GM23338 (cell line): ENCODE measurements around the gene HBB. TPM values are rescaled to one million over a fixed set of nuclear protein-coding genes. Genes with fewer than 3 reads are reported as not detected.

Source experiments
- ATAC-seq: fragments of 200-7000 bp; cut with Tn5 transposase; 3 replicates; pipeline ENCODE4 v1.9.1; 2020
- DNase-seq: peaks from one replicate; pipeline ENCODE4 v3.0.0-alpha.2; 2015; ENCODE audit warnings: low spot score
- H2AFZ ChIP-seq: fragments of 200-600 bp; sonication (generic); 2 replicates; pipeline ENCODE4 v1.8.0; 2016; ENCODE audit warnings: antibody characterized with exemption, mild to moderate bottlenecking, moderate library complexity
- H3F3A ChIP-seq: fragments of 200-600 bp; sonication (generic); replicated peaks from 2 replicates; pipeline ENCODE4 v1.8.0; 2017; ENCODE audit warnings: antibody characterized with exemption, mixed run types, low read depth
- H3K27ac ChIP-seq: fragments of 200-600 bp; sonication (generic); 2 replicates; pipeline ENCODE4 v1.6.1; 2016; ENCODE audit warnings: low read depth
- H3K27me3 ChIP-seq: fragments of 200-600 bp; sonication (generic); 2 replicates; pipeline ENCODE4 v1.8.0; 2016; ENCODE audit warnings: mild to moderate bottlenecking, mixed run types, moderate library complexity; ENCODE audit not compliant: insufficient read depth
- H3K36me3 ChIP-seq: fragments of 200-600 bp; sonication (generic); 2 replicates; pipeline ENCODE4 v1.8.0; 2016; ENCODE audit warnings: mild to moderate bottlenecking; ENCODE audit not compliant: insufficient read depth
- H3K4me1 ChIP-seq: fragments of 200-600 bp; sonication (generic); 2 replicates; pipeline ENCODE4 v1.8.0; 2016; ENCODE audit warnings: mild to moderate bottlenecking, moderate library complexity; ENCODE audit not compliant: insufficient read depth
- H3K4me2 ChIP-seq: fragments of 200-600 bp; sonication (generic); 2 replicates; pipeline ENCODE4 v1.7.1; 2017; ENCODE audit warnings: mixed run types
- H3K4me3 ChIP-seq: fragments of 200-600 bp; sonication (generic); 2 replicates; pipeline ENCODE4 v1.6.1; 2016; ENCODE audit warnings: mixed run types
- H3K79me2 ChIP-seq: fragments of 200-600 bp; sonication (generic); replicated peaks from 2 replicates; pipeline ENCODE4 v1.8.0; 2017; ENCODE audit warnings: mild to moderate bottlenecking; ENCODE audit not compliant: insufficient read depth
- H3K9me2 ChIP-seq: fragments of 200-600 bp; sonication (generic); 2 replicates; pipeline ENCODE4 v1.8.0; 2017; ENCODE audit not compliant: insufficient read depth
- H4K20me1 ChIP-seq: fragments of 200-600 bp; sonication (generic); replicated peaks from 2 replicates; pipeline ENCODE4 v1.8.0; 2017; ENCODE audit warnings: mild to moderate bottlenecking; ENCODE audit not compliant: insufficient read depth
- H3K27ac Mint-ChIP-seq: 2 replicates; pipeline ENCODE4 v1.8.0; 2020; ENCODE audit warnings: inconsistent platforms, mild to moderate bottlenecking, moderate library complexity, mixed read lengths
- H3K27me3 Mint-ChIP-seq: 3 replicates; pipeline ENCODE4 v1.8.0; 2022; ENCODE audit warnings: low read depth, mild to moderate bottlenecking, moderate library complexity, mixed read lengths, inconsistent platforms; ENCODE audit not compliant: insufficient read depth, poor library complexity
- H3K36me3 Mint-ChIP-seq: 3 replicates; pipeline ENCODE4 v1.8.0; 2021; ENCODE audit warnings: low read depth, mild to moderate bottlenecking, inconsistent platforms, moderate library complexity, mixed read lengths
- H3K4me1 Mint-ChIP-seq: 3 replicates; pipeline ENCODE4 v1.8.0; 2020; ENCODE audit warnings: mild to moderate bottlenecking, inconsistent platforms, mixed read lengths
- H3K4me3 Mint-ChIP-seq: 3 replicates; pipeline ENCODE4 v1.8.0; 2021; ENCODE audit warnings: moderate library complexity, mild to moderate bottlenecking, inconsistent platforms, mixed read lengths
- H3K9me3 Mint-ChIP-seq: 3 replicates; pipeline ENCODE4 v1.8.0; 2020; ENCODE audit warnings: moderate library complexity, mild to moderate bottlenecking, inconsistent platforms, mixed read lengths
- CREB1 ChIP-seq: fragments of 250-450 bp; sonication (Bioruptor Pico); IDR thresholded peaks from 2 replicates; pipeline ENCODE4 v1.5.0; 2020; ENCODE audit warnings: low read depth, mild to moderate bottlenecking, moderate library complexity
- EZH2 ChIP-seq: fragments of 200-600 bp; sonication (generic); IDR thresholded peaks from one replicate; pipeline ENCODE4 v1.8.0; 2017; ENCODE audit warnings: antibody characterized with exemption, mild to moderate bottlenecking, low read depth; ENCODE audit not compliant: unreplicated experiment
- EZH2phosphoT487 ChIP-seq: fragments of 200-600 bp; sonication (generic); IDR thresholded peaks from one replicate; pipeline ENCODE4 v1.8.1; 2018; ENCODE audit warnings: antibody characterized with exemption; ENCODE audit not compliant: unreplicated experiment
- JUNB ChIP-seq: IDR thresholded peaks from one replicate; pipeline ENCODE4 v1.6.1; 2016; ENCODE audit warnings: antibody characterized with exemption; ENCODE audit not compliant: unreplicated experiment
- NANOG ChIP-seq: IDR thresholded peaks from 2 replicates; pipeline ENCODE4 v1.6.1; 2016; ENCODE audit warnings: antibody characterized with exemption, borderline replicate concordance
- POLR2AphosphoS5 ChIP-seq: IDR thresholded peaks from 2 replicates; pipeline ENCODE4 v1.6.1; 2016; ENCODE audit warnings: antibody characterized with exemption, low read depth
- REST ChIP-seq: IDR thresholded peaks from one replicate; pipeline ENCODE4 v1.6.1; 2018; ENCODE audit warnings: antibody characterized with exemption; ENCODE audit not compliant: unreplicated experiment
- STAT1 ChIP-seq: IDR thresholded peaks from one replicate; pipeline ENCODE4 v1.6.1; 2016; ENCODE audit warnings: antibody characterized with exemption; ENCODE audit not compliant: unreplicated experiment
- ZNF114 ChIP-seq: fragments of 250-450 bp; sonication (Bioruptor Pico); IDR thresholded peaks from 2 replicates; pipeline ENCODE4 v1.5.0; 2020; ENCODE audit warnings: mild to moderate bottlenecking, moderate library complexity
- ZNF331 ChIP-seq: fragments of 250-450 bp; sonication (Bioruptor Pico); IDR thresholded peaks from 2 replicates; pipeline ENCODE4 v1.5.0; 2020; ENCODE audit warnings: low read depth, mild to moderate bottlenecking, moderate library complexity
- ZNF462 ChIP-seq: fragments of 250-450 bp; sonication (Bioruptor Pico); IDR thresholded peaks from 2 replicates; pipeline ENCODE4 v1.5.0; 2020; ENCODE audit warnings: mild to moderate bottlenecking, moderate library complexity
- polyA plus RNA-seq: library from polyadenylated mRNA; unstranded; fragments of >200 nt; fragmentation: Nextera tagmentation; extraction: Ambion mirVana; gene quantifications from 2 replicates; pipeline ENCODE4 v1.2.1, GENCODE V29; 2016
- total RNA-seq: library from RNA; depleted of rRNA; stranded (reverse); fragments of >200 nt; shearing (Covaris generic); gene quantifications from 2 replicates; pipeline ENCODE4 v1.2.3, GENCODE V29; 2014
- TF ChIP-seq, protein P1 (sequence below): IDR thresholded peaks from 2 replicates; pipeline ENCODE4 v1.6.1; 2016; ENCODE audit warnings: antibody characterized with exemption
- TF ChIP-seq, protein P2 (sequence below), 2 experiments: fragments of 200-600 bp in 1 of 2; sonication (generic) in 1 of 2; conservative IDR thresholded peaks; 2 replicates each; pipeline versions ENCODE4 v1.5.1 to v1.6.1; 2016 to 2017; ENCODE audit warnings: antibody characterized with exemption in 2 of 2, low read depth in 2 of 2, mild to moderate bottlenecking in 2 of 2, moderate library complexity in 1 of 2

The HBB gene
- total and polyA plus RNA-seq, 2 experiments from 2014 or later: not detected

DNA sequence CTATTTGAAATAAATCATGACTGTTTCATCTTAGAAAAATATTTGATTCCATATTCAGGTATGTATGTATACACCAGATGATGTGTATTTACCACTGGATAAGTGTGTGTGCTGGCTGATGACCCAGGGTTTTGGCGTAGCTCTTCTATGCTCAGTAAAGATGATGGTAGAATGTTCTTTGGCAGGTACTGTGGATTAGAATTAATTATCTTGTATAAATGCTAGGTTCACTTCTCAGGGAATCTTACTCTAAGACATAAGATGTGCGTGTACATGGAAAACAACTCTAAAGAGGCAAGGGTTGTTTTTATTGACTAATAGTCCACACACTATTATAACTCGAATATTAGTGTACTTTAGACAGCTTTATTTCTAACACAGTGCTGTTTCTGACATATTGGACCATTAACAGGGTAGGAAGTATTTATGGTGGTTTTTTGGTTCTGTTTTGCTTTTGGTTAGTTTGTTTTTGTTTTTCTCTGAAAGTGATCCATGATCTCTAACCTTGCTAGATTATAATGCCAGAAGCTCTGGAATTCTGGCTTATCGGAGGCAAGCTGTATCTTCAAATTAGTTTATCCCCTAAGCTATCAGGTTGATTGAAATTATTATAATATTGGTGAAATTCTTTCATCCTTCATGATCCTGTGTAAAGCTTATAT, 23.8 kb upstream of the HBB start:
- H3K4me3 ChIP-seq: no peak overlapping the region
- DNase-seq: no peak
- H3K36me3 Mint-ChIP-seq: no peaks in the 10 kb centered on the region
- no peak overlapping the region for H3K4me2 ChIP-seq
- H3K4me1 ChIP-seq: no peaks in the 10 kb centered on the region
- ATAC-seq: no peak
- H3K4me3 Mint-ChIP-seq: no peak overlapping the region
- peaks cover 3% of the 10 kb centered on the region; the same call in 1 of the 2 replicates for H3K27me3 ChIP-seq
- no peaks in the 10 kb centered on the region for H3K4me1 Mint-ChIP-seq
- TF ChIP-seq, protein P1, sequence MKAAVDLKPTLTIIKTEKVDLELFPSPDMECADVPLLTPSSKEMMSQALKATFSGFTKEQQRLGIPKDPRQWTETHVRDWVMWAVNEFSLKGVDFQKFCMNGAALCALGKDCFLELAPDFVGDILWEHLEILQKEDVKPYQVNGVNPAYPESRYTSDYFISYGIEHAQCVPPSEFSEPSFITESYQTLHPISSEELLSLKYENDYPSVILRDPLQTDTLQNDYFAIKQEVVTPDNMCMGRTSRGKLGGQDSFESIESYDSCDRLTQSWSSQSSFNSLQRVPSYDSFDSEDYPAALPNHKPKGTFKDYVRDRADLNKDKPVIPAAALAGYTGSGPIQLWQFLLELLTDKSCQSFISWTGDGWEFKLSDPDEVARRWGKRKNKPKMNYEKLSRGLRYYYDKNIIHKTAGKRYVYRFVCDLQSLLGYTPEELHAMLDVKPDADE: no peak
- no peak for TF ChIP-seq ZNF331
- TF ChIP-seq ZNF114 (CRISPR knock-in tag): no peak
- TF ChIP-seq, protein P2, sequence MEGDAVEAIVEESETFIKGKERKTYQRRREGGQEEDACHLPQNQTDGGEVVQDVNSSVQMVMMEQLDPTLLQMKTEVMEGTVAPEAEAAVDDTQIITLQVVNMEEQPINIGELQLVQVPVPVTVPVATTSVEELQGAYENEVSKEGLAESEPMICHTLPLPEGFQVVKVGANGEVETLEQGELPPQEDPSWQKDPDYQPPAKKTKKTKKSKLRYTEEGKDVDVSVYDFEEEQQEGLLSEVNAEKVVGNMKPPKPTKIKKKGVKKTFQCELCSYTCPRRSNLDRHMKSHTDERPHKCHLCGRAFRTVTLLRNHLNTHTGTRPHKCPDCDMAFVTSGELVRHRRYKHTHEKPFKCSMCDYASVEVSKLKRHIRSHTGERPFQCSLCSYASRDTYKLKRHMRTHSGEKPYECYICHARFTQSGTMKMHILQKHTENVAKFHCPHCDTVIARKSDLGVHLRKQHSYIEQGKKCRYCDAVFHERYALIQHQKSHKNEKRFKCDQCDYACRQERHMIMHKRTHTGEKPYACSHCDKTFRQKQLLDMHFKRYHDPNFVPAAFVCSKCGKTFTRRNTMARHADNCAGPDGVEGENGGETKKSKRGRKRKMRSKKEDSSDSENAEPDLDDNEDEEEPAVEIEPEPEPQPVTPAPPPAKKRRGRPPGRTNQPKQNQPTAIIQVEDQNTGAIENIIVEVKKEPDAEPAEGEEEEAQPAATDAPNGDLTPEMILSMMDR (conservative IDR thresholded peaks at IDR 0.05; ENCODE audit: low read depth in 2 of 2): no peak
- no peak for TF ChIP-seq EZH2
- no peak for TF ChIP-seq POLR2AphosphoS5
- no peak for TF ChIP-seq STAT1
- TF ChIP-seq CREB1: no peak
- TF ChIP-seq NANOG: no peak
- TF ChIP-seq REST: no peak
- TF ChIP-seq JUNB: no peak
- TF ChIP-seq ZNF462 (CRISPR knock-in tag): no peak
- no peak for TF ChIP-seq EZH2phosphoT487
- H3K79me2 ChIP-seq: no peaks in the 10 kb centered on the region
- no peaks in the 10 kb centered on the region for H3K9me2 ChIP-seq
- H3K27me3 Mint-ChIP-seq: peaks cover 4% of the 10 kb centered on the region
- H2AFZ ChIP-seq: no peak overlapping the region
- no peaks in the 10 kb centered on the region for H3K9me3 Mint-ChIP-seq
- no peak overlapping the region for H3K27ac Mint-ChIP-seq
- H3K36me3 ChIP-seq: no peaks in the 10 kb centered on the region
- H4K20me1 ChIP-seq: no peaks in the 10 kb centered on the region
- no peaks in the 10 kb centered on the region for H3F3A ChIP-seq
- H3K27ac ChIP-seq: no peak overlapping the region
